ENCODE results near the gene PFN4.
"Not testable (repeated sequence)": the region's sequence is repeated elsewhere in the genome, so short reads cannot be mapped to it uniquely, and the experiment has no call there.

PFN4 gene, protein sequence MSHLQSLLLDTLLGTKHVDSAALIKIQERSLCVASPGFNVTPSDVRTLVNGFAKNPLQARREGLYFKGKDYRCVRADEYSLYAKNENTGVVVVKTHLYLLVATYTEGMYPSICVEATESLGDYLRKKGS

DNA sequence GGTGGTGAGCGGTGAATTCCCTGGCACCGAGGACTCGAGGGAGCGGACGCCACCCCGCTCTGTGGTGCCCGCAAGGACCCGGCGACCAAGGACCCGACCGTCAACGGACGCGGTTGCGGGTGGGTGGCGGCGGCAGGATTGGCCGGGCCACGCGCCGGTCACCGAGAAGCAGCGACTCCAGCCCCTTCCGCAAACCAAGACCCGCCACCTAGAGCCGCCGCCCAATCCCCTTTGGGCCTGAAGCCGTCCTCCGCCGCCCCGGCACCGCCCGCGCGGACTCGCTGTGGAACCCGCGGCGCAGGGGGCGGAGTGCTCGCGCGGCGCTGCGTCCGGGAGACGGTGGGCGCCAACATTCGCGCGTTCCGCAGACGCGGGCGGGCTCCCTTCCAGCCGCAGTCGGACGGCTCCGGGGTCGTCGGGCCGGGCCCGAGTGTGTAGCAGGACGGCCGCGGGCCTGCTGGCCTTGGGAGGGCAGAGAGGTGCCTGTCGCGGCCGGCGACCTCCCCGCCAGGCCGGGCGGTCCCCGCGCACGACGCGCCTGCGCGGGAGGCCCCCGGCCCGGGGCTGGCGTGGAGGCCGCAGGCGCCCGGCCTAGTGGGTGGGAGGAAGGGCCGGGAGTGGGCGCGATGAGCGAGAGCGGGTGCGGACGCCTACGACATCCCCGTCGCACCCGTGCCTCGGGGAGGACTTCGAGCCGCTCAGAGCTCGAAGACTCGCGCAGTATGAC lies at the start of gene PFN4, which contains the start of gene FAM228B:
Gene PFN4, minus strand, starts transcription at position 140 of the 727 bp plus-strand sequence. CDS start 799 bp downstream, outside the sequence.
Gene FAM228B, plus strand, starts transcription at position 275 of the 727 bp plus-strand sequence. CDS start 893 bp downstream, outside the sequence.
- no peaks in the 10 kb centered on the region for H3K9me3 Mint-ChIP-seq
- DNase-seq: peak; percentile 83
- no peaks in the 10 kb centered on the region for H3K27me3 Mint-ChIP-seq
- ATAC-seq (replicated peaks): peak; percentile 93 to 95
- H3K4me3 Mint-ChIP-seq: peak within 1 kb of the TSS; percentile 92 to 94
- H3K27ac Mint-ChIP-seq: peak within 1 kb of the TSS; percentile 93
- peaks cover 12 to 24% of the 10 kb centered on the region in 2 donors for H3K4me1 Mint-ChIP-seq
- H3K36me3 Mint-ChIP-seq: peaks cover 3 to 4% of the 10 kb centered on the region in 2 donors

DNA sequence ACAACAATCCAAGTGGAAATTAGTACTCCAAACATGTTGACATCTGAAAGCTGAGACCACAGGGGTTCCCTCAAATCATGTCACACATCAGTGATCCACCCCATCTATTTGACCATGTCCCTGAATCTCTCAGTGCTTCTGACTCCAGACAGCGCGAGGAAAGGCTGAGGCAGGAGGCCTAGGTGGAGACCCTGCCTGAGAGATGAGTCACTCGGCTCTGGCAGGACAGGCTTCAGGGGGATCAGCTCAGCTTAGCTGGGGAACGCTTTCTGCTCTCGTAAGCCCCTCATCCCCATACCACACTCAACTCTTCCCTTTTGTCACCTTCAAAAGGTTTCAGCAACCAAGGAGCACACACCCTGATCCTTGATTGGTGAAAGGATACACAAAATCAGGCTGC lies 45.9 kb upstream of the PFN4 start:
- no peak for DNase-seq

DNA sequence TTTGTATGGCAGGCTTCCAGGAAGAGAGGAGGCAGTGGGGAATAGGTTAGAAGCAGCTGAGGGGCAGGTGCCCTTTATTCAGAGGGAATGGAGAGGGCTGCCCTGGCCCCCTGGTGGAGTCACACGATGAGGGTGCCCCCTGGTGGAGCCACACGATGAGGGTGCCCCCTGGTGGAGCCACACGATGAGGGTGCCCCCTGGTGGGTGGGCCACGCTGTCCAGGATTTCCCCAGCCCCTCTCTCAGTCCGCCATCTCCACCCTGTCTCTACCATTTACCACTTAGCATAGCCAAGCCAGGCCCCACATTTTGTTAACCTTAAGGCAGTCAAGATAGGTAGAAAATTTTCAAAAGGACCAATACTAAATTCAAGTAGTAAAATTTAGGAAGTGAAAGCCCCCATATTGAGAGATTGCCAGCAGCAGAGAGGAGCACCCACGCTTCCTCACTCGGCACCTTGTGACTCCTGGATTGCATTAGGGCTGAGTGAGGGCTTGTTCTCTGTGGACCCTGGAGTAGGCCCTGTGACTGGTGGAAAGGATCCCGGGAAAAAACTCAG lies 41.4 kb upstream of the PFN4 start:
- Mint-ChIP-seq H3K36me3 (peaks cover 0 to 5% of the 10 kb centered on the region in 2 donors), H3K9me3 (no peaks in the 10 kb centered on the region), H3K27ac (peak overlapping the region; percentile 74), H3K4me1 (peaks cover 5 to 15% of the 10 kb centered on the region in 2 donors), H3K4me3 (peak overlapping the region; percentile 26 to 54), H3K27me3 (no peaks in the 10 kb centered on the region)
- DNase-seq (peak; percentile 18), ATAC-seq (replicated peaks) (peak; percentile 92 to 95)

More for the DNA sequence above, 45.9 kb upstream of the PFN4 start:
- Mint-ChIP-seq H3K9me3 (no peaks in the 10 kb centered on the region), H3K27ac (no peak overlapping the region), H3K4me3 (no peak overlapping the region), H3K36me3 (peaks cover 0 to 1% of the 10 kb centered on the region in 2 donors), H3K4me1 (peaks cover 5 to 15% of the 10 kb centered on the region in 2 donors), H3K27me3 (peaks cover 3 to 8% of the 10 kb centered on the region in 2 donors)
- ATAC-seq (replicated peaks): no peak

DNA sequence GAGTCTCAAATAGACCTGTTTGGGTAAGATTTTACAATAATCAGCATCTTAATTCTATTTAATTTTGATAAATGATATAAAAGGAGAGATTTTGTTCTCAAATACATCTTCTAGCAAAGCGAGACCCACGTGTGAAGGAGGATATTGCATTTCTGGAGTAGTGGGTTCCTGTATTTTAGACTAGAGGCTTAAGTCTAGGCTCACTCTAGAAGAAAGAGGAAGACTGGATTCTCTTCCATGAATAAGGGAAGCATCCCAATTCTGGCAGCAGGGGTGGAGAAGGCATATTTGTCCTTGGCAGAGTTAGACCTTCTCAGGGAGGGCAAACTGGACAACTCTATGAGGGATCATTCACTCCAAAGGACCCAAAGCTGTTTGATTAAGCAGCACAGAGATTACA lies 40.5 kb upstream of the PFN4 start:
- H3K9me3 Mint-ChIP-seq: no peaks in the 10 kb centered on the region
- peaks cover 4 to 5% of the 10 kb centered on the region in 2 donors for H3K36me3 Mint-ChIP-seq
- no peaks in the 10 kb centered on the region for H3K27me3 Mint-ChIP-seq
- no peak overlapping the region for H3K27ac Mint-ChIP-seq
- ATAC-seq (replicated peaks) (no peak), DNase-seq (no peak)
- H3K4me3 Mint-ChIP-seq: no peak overlapping the region
- H3K4me1 Mint-ChIP-seq: peaks cover 5 to 15% of the 10 kb centered on the region in 2 donors

DNA sequence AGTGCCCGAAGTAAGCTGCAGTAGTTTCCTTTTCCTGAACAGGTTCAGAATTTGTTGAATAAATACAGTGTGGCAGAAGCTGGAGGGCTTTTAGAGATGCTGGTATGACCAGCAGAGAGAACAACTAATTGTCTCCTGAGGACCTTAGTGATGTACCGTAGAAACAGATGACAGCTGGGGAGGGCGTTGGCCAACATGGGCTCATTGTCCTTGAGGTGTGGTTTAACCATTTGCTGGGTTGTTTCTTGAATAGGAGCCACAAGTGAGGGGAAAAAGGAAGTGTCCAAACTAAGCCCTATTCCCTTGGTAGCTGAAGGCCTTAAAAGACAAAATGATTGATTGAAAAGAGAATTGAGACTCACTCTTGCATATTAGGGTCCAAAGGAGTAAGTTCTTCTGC lies 40.1 kb upstream of the PFN4 start:
- Mint-ChIP-seq H3K4me3 (no peak overlapping the region), H3K27me3 (no peaks in the 10 kb centered on the region), H3K4me1 (peaks cover 5 to 15% of the 10 kb centered on the region in 2 donors), H3K9me3 (no peaks in the 10 kb centered on the region), H3K27ac (no peak overlapping the region), H3K36me3 (peaks cover 5 to 7% of the 10 kb centered on the region in 2 donors)
- ATAC-seq (replicated peaks) (no peak), DNase-seq (no peak)

DNA sequence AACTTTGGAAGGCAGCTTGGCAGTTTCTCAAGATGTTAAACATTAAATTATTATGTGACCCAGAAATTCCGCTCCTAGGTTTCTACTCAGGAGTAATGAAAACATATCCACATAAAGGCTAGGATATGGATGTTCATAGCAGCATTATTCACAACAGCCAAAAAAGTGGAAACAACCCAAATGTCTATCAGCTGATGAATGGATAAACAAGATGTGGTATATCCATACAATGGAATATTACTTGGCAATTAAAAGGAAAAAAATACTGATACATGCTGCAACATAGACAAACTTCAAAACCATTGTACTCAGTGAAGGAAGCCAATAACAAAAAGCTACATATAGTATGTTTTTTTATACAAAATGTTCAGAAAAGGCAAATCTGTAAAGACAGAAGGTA lies 39.4 kb upstream of the PFN4 start:
- no peak overlapping the region for H3K4me3 Mint-ChIP-seq
- H3K36me3 Mint-ChIP-seq: peaks cover 5 to 8% of the 10 kb centered on the region in 2 donors
- H3K4me1 Mint-ChIP-seq: peaks cover 5 to 15% of the 10 kb centered on the region in 2 donors
- no peak for DNase-seq
- no peaks in the 10 kb centered on the region for H3K9me3 Mint-ChIP-seq
- H3K27ac Mint-ChIP-seq: no peak overlapping the region
- no peaks in the 10 kb centered on the region for H3K27me3 Mint-ChIP-seq
- no peak for ATAC-seq (replicated peaks)

DNA sequence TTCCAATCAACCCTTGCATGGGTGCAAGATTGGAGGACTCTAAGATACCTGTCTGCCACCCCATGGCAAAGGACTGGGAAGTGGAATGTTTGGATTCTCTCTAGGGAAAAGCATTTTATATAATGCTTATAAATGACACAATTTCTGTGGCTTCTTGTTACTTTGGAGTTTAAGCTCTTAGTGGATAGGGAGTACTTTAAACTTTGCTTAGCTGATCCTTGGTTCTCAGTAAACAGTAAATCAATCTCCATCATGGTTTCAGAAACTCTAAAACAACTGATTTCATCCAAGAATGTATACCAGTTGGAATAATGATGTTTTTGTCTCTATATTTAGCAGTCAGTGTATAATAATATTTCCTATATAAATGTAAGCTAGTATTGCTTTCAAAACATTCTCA lies 37.6 kb upstream of the PFN4 start:
- ATAC-seq (replicated peaks) (no peak), DNase-seq (no peak)
- Mint-ChIP-seq H3K4me1 (peaks cover 5 to 15% of the 10 kb centered on the region in 2 donors), H3K36me3 (peaks cover 3 to 12% of the 10 kb centered on the region in 2 donors), H3K27ac (no peak overlapping the region), H3K9me3 (no peaks in the 10 kb centered on the region), H3K4me3 (no peak overlapping the region), H3K27me3 (no peaks in the 10 kb centered on the region)

DNA sequence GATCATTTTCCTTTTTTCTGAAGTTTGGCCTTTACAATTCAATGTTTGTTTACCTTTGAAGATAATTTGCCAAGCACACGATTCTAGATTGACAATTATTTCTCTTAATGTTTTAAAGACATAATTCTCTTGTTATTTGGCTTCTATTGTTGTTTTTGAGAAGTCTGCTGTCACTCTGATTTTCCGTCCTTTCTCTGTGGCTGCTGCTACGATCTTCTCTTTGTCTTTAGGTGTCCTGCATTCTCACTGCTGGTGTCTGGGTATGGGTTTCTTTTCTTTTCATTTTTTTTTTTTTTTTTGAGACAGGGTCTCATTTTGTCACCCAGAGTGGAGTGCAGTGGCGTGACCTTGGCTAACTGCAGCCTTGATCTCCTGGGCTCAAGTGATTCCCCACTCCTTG lies 36.6 kb upstream of the PFN4 start:
- Mint-ChIP-seq H3K4me1 (peaks cover 2 to 7% of the 10 kb centered on the region in 2 donors), H3K4me3 (no peak overlapping the region), H3K27ac (no peak overlapping the region), H3K9me3 (no peaks in the 10 kb centered on the region), H3K27me3 (no peaks in the 10 kb centered on the region), H3K36me3 (peaks cover 3 to 12% of the 10 kb centered on the region in 2 donors)
- ATAC-seq (replicated peaks) (no peak), DNase-seq (no peak)

DNA sequence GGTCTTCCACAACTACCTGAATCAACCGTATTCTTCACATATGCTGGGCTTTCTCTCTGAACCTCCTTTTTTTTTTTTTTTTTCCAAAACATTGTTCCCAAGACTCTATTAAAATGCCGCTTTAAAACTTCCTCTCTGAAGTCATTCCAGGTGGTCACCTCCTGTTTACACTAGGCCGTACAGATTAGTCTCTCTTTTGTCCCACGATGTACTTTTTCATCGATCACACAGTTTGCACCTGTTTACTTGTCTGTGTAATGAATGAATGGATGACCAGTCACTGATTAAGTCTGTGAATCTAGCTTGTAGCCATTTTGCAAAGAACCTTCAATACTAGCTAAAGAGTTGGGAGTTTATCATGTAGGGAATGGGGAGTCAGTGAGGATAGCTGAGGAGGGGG lies 35.0 kb upstream of the PFN4 start:
- DNase-seq (no peak), ATAC-seq (replicated peaks) (no peak)
- no peaks in the 10 kb centered on the region for H3K9me3 Mint-ChIP-seq
- no peak overlapping the region for H3K27ac Mint-ChIP-seq
- H3K4me1 Mint-ChIP-seq: no peaks in the 10 kb centered on the region
- H3K36me3 Mint-ChIP-seq: peaks cover 3 to 12% of the 10 kb centered on the region in 2 donors
- H3K4me3 Mint-ChIP-seq: no peak overlapping the region
- H3K27me3 Mint-ChIP-seq: no peaks in the 10 kb centered on the region

DNA sequence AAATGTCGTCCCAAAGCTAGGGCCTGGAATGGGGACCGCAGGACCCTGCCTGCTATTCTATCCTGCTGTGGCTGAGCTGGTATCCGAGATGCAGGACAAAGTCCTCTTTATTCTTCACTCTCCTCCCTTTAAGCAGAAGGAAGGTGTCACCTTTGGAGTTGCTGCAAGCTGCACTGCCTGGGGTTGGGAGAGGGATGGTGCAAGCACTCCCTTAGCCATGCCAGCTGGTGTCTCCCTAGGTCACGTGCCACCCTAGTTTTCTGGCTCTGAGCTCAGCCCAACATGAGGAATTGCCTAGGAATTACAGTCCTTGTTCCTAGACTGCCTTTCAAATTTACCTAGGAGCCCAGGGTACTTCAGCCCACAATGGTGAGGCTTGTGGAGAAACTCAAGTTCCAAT lies 30.3 kb upstream of the PFN4 start:
- peaks cover 2 to 8% of the 10 kb centered on the region in 2 donors for H3K9me3 Mint-ChIP-seq
- no peaks in the 10 kb centered on the region for H3K27me3 Mint-ChIP-seq
- ATAC-seq (replicated peaks) (no peak), DNase-seq (no peak)
- H3K36me3 Mint-ChIP-seq: peaks cover 11 to 35% of the 10 kb centered on the region in 2 donors
- H3K27ac Mint-ChIP-seq: no peak overlapping the region
- H3K4me1 Mint-ChIP-seq: no peaks in the 10 kb centered on the region
- H3K4me3 Mint-ChIP-seq: no peak overlapping the region

DNA sequence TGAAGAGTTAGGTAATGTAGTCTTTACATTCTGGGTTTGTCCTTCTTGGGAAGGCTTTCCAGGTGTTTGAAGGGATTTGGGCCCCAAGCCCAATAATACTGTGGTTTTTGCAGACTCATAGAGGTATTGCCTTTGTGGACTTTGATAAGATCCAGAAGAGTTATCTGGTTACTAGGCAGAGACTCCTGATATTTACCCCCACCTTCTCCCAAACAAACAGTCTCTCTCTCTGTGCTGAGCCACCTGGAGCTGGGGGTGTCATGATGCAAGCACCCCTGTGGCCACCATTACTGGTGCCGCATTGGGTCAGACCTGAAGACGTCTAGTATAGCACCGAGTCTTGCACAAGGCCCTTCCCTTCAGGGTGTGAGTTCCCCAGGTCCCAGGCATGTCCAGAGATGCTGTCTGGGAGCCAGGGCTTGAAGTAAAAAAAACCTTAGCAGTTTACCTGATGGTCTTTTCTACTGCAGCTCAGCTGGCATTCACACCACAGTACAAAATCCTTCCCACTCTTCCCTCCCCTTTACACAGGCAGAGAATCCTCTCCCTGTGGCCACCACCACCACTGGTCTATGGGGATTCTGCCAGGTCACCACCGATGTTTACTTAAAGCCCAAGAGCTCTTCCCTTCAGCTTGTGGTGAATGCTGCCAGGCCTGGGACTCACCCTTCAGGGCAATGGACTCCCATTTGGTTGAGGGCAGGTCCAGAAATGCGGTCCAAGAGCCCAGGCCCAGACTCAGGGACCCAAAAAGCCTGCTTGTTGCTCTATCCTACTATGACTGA lies 29.5 kb upstream of the PFN4 start:
- ATAC-seq (replicated peaks): no peak
- peaks cover 17 to 38% of the 10 kb centered on the region in 2 donors for H3K36me3 Mint-ChIP-seq
- no peaks in the 10 kb centered on the region for H3K4me1 Mint-ChIP-seq
- no peaks in the 10 kb centered on the region for H3K27me3 Mint-ChIP-seq
- no peak for DNase-seq
- H3K27ac Mint-ChIP-seq: peak overlapping the region; percentile 71
- H3K4me3 Mint-ChIP-seq: no peak overlapping the region
- H3K9me3 Mint-ChIP-seq: peaks cover 5 to 15% of the 10 kb centered on the region in 2 donors

DNA sequence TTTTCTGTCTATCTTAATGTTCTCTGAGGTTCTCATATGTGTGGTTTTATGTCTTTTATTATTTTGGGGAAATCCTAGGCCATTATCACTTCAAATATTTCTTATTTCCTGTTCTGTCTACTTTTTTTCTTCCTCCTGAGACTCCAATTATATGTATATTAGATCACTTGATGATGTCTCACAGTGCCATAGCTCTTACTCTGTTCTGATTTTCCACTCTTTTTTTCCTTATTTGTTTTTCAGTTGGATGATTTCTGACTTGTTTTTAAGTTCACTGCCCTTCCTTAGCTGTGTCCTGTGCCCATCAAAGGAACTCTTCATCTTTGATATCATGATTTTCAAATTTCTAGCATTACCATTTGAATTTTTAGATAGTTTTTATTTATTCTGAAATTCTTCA lies 24.2 kb upstream of the PFN4 start:
- ATAC-seq (replicated peaks): no peak
- Mint-ChIP-seq H3K27ac (no peak overlapping the region), H3K36me3 (peaks cover 23 to 41% of the 10 kb centered on the region in 2 donors), H3K27me3 (no peaks in the 10 kb centered on the region), H3K4me3 (no peak overlapping the region), H3K9me3 (peaks cover 10 to 21% of the 10 kb centered on the region in 2 donors), H3K4me1 (no peaks in the 10 kb centered on the region)
- DNase-seq: no peak

DNA sequence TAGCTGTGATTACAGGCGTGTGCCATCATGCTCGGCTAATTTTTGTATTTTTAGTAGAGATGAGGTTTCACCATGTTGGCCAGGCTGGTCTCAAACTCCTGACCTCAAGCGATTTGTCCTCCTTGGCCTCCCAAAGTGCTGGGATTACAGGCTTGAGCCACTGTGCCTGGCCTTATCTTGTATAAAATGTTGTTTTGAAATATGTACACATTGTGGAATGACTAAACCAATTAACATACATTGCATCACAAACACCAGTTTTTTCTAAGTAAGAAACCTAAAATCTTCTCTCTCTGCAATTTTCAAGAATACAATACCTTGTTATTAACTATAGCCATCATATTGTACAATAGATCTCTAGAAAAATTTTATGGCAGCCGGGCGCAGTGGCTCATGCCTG lies 17.2 kb upstream of the PFN4 start:
- not testable (repeated sequence) for H3K4me3 Mint-ChIP-seq; H3K9me3 Mint-ChIP-seq; DNase-seq; H3K27me3 Mint-ChIP-seq; H3K27ac Mint-ChIP-seq; H3K36me3 Mint-ChIP-seq; ATAC-seq (replicated peaks); H3K4me1 Mint-ChIP-seq

DNA sequence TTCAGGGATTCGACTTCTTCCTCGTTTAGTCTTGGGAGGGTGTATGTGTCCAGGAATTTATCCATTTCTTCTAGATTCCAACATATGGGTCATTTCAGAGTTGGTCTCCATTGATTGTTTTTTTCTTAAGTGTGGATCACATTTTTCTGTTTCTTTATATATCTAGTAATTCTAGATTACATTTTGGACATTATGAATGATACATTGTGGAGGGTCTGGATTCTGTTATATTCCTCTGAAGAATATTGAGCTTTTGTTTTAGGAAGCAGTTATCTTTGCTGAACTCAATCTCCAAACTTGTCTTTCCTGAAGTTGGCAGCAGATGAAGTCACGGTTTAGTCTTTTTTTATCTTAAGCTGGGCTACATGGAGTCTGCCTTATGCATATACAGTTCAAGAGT lies 9.4 kb upstream of the PFN4 start:
- Mint-ChIP-seq H3K4me3 (no peak overlapping the region), H3K27ac (no peak overlapping the region)

More for the DNA sequence above, 9.4 kb upstream of the PFN4 start:
- Mint-ChIP-seq H3K27me3 (no peaks in the 10 kb centered on the region), H3K9me3 (peaks cover 0 to 3% of the 10 kb centered on the region in 2 donors), H3K36me3 (peaks cover 13 to 19% of the 10 kb centered on the region in 2 donors), H3K4me1 (peaks cover 2 to 4% of the 10 kb centered on the region in 2 donors)
- ATAC-seq (replicated peaks) (no peak), DNase-seq (no peak)
